HK-2 (cell line): ENCODE results near the gene NTM.

Source experiments
- DNase-seq: peaks from one replicate; pipeline ENCODE4 v3.0.0-alpha.2; 2018; ENCODE audit not compliant: unreplicated experiment

The NTM gene

GRCh38 chr11:132072044-132072857 lies 701.8 kb downstream of the NTM start:
- no peak for DNase-seq

GRCh38 chr11:132072858-132073211 lies 702.4 kb downstream of the NTM start:
- DNase-seq, result no peak

GRCh38 chr11:132073787-132074186 lies 703.4 kb downstream of the NTM start:
- DNase-seq, result no peak

- no peak for DNase-seq
Observed at GRCh38 chr11:132075447-132075846, 705.0 kb downstream of the NTM start.

- no peak for DNase-seq
Observed at GRCh38 chr11:132077416-132077815, 707.0 kb downstream of the NTM start.

GRCh38 chr11:132078264-132079076 lies 708.1 kb downstream of the NTM start:
- DNase-seq, result no peak

GRCh38 chr11:132080127-132080526 lies 709.7 kb downstream of the NTM start:
- no peak for DNase-seq

- no peak for DNase-seq
Observed at GRCh38 chr11:132082566-132082965, 712.2 kb downstream of the NTM start.

GRCh38 chr11:132084433-132084832 lies 714.0 kb downstream of the NTM start:
- DNase-seq, result no peak

GRCh38 chr11:132087148-132087547 lies 716.7 kb downstream of the NTM start:
- no peak for DNase-seq

GRCh38 chr11:132088551-132088950 lies 718.1 kb downstream of the NTM start:
- no peak for DNase-seq

GRCh38 chr11:132093536-132094259 lies 723.3 kb downstream of the NTM start:
- DNase-seq, result no peak

GRCh38 chr11:132094598-132094997 lies 724.2 kb downstream of the NTM start:
- DNase-seq, result no peak

- DNase-seq, result no peak
Observed at GRCh38 chr11:132095230-132096131, 725.1 kb downstream of the NTM start.

GRCh38 chr11:132096132-132096825 lies 725.9 kb downstream of the NTM start:
- DNase-seq, result no peak

GRCh38 chr11:132099692-132100091 lies 729.3 kb downstream of the NTM start:
- no peak for DNase-seq

- no peak for DNase-seq
Observed at GRCh38 chr11:132100583-132100982, 730.2 kb downstream of the NTM start.

GRCh38 chr11:132101881-132102280 lies 731.5 kb downstream of the NTM start:
- no peak for DNase-seq

GRCh38 chr11:132103021-132103420 lies 732.6 kb downstream of the NTM start:
- DNase-seq, result no peak

- DNase-seq, result no peak
Observed at GRCh38 chr11:132106096-132106982, 735.9 kb downstream of the NTM start.
